Inflammatory macrophage treated with lipopolysaccharide for 4 hours (primary cell): ENCODE measurements around the gene TFCP2L1.

Source experiments
- DNase-seq: peaks from one replicate; pipeline ENCODE4 v3.0.0-alpha.2; 2020

Gene TFCP2L1

GRCh38 chr2:121266543-121267106, 18.4 kb downstream of the TFCP2L1 start:
- DNase-seq, result no peak

GRCh38 chr2:121263996-121264715, 20.8 kb downstream of the TFCP2L1 start:
- no peak for DNase-seq

- DNase-seq, result no peak
These were observed 24.4 kb downstream of the TFCP2L1 start for GRCh38 chr2:121260370-121261154.

GRCh38 chr2:121258051-121258450, 27.0 kb downstream of the TFCP2L1 start:
- no peak for DNase-seq

GRCh38 chr2:121257480-121257840, 27.5 kb downstream of the TFCP2L1 start:
- peak; percentile 3 for DNase-seq

- DNase-seq, result no peak
These were observed 28.1 kb downstream of the TFCP2L1 start for GRCh38 chr2:121256720-121257479.

GRCh38 chr2:121255358-121255757, 29.6 kb downstream of the TFCP2L1 start:
- DNase-seq, result no peak

GRCh38 chr2:121254748-121255147, 30.3 kb downstream of the TFCP2L1 start:
- DNase-seq, result no peak

- DNase-seq, result no peak
These were observed 31.2 kb downstream of the TFCP2L1 start for GRCh38 chr2:121253674-121254240.

GRCh38 chr2:121253021-121253673, 31.9 kb downstream of the TFCP2L1 start:
- no peak for DNase-seq

- no peak for DNase-seq
These were observed 33.5 kb downstream of the TFCP2L1 start for GRCh38 chr2:121251497-121251896.

GRCh38 chr2:121248766-121249343, 36.1 kb downstream of the TFCP2L1 start:
- DNase-seq, result no peak

GRCh38 chr2:121247971-121248370, 37.0 kb downstream of the TFCP2L1 start:
- DNase-seq, result no peak

- DNase-seq, result no peak
These were observed 37.5 kb downstream of the TFCP2L1 start for GRCh38 chr2:121247534-121247933.

- no peak for DNase-seq
These were observed 38.2 kb downstream of the TFCP2L1 start for GRCh38 chr2:121246704-121247255.

GRCh38 chr2:121245913-121246312, 39.1 kb downstream of the TFCP2L1 start:
- no peak for DNase-seq

- DNase-seq, result no peak
These were observed 39.7 kb downstream of the TFCP2L1 start for GRCh38 chr2:121245120-121245820.

- no peak for DNase-seq
These were observed 40.4 kb downstream of the TFCP2L1 start for GRCh38 chr2:121244616-121245015.

GRCh38 chr2:121243821-121244460, 41.1 kb downstream of the TFCP2L1 start:
- no peak for DNase-seq

- DNase-seq, result no peak
These were observed 42.0 kb downstream of the TFCP2L1 start for GRCh38 chr2:121242976-121243375.
